ENCODE data around the gene KL.

DNA sequence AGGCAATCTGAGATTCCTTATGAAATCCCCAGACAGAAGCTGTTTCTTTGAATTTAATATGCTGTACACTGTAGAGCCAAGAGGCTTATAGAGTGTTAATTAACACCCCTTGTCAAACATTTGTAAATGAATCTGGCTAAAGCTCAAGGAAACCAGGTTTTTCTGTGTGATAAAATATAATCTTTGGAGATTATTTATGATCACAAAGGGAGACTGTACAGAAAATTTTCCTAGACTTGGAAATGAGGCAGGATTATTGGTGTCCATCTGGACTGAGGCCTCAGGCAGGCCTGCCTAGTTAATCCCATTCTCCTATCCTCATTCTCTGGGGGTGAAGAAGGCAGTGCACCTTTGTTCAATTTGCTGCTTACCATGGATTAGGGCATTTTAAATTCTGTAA is 17.8 kb downstream of the KL start:
- TF ChIP-seq, protein P1, sequence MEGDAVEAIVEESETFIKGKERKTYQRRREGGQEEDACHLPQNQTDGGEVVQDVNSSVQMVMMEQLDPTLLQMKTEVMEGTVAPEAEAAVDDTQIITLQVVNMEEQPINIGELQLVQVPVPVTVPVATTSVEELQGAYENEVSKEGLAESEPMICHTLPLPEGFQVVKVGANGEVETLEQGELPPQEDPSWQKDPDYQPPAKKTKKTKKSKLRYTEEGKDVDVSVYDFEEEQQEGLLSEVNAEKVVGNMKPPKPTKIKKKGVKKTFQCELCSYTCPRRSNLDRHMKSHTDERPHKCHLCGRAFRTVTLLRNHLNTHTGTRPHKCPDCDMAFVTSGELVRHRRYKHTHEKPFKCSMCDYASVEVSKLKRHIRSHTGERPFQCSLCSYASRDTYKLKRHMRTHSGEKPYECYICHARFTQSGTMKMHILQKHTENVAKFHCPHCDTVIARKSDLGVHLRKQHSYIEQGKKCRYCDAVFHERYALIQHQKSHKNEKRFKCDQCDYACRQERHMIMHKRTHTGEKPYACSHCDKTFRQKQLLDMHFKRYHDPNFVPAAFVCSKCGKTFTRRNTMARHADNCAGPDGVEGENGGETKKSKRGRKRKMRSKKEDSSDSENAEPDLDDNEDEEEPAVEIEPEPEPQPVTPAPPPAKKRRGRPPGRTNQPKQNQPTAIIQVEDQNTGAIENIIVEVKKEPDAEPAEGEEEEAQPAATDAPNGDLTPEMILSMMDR (IDR thresholded peaks at IDR 0.05): no peak
- no peak for TF ChIP-seq POLR2A (IDR thresholded peaks at IDR 0.05)

All from uterus (tissue), 2 donors.